ENCODE measurements around the gene RTF2. TPM values are rescaled to one million over a fixed set of nuclear protein-coding genes. Genes with fewer than 3 reads are reported as not detected.

The RTF2 gene
- total and polyA plus RNA-seq, 4 donors: 63.8 to 103 (median 85.2) TPM

- DNase-seq: no peak
- H3K36me3 ChIP-seq (ENCODE audit: control insufficient read depth in 4 of 4, insufficient read depth in 4 of 4, low read length in 4 of 4): peaks cover 0 to 24% (median 4%) of the 10 kb centered on the region in 4 donors
- H3K27ac ChIP-seq (ENCODE audit: low read depth in 1 of 2, low read length in 1 of 2): no peak overlapping the region
- peaks cover 0 to 7% (median 0%) of the 10 kb centered on the region in 3 donors for H3K27me3 ChIP-seq (ENCODE audit: control insufficient read depth in 3 of 3, insufficient read depth in 3 of 3, low read length in 2 of 3)
- H3K9ac ChIP-seq (ENCODE audit: insufficient read depth in 1 of 2, low read length in 2 of 2): no peak overlapping the region
- no peak overlapping the region for H3K4me3 ChIP-seq
- WGBS, 2 donors: 87 to 100% methylated on average over 3 of the region's 3 CpGs
- H3K9me3 ChIP-seq (ENCODE audit: control insufficient read depth in 4 of 4, insufficient read depth in 3 of 4, low read length in 3 of 4): no peaks in the 10 kb centered on the region
- TF ChIP-seq CTCF (IDR thresholded peaks at IDR 0.05; ENCODE audit: control extremely low read depth, extremely low read depth): no peak
- peaks cover 0 to 39% (median 25%) of the 10 kb centered on the region in 5 donors for H3K4me1 ChIP-seq (ENCODE audit: control insufficient read depth in 5 of 5, insufficient read depth in 5 of 5, low read length in 5 of 5)
- no peak for ATAC-seq (ENCODE audit: insufficient read depth, low FRiP score)
These were observed 23.3 kb upstream of the RTF2 start for GRCh38 chr20:56445130-56445529.

GRCh38 chr20:56445540-56445939 lies 22.9 kb upstream of the RTF2 start:
- H3K4me1 ChIP-seq (ENCODE audit: control insufficient read depth in 5 of 5, insufficient read depth in 5 of 5, low read length in 5 of 5): peaks cover 0 to 35% (median 22%) of the 10 kb centered on the region in 5 donors
- H3K9me3 ChIP-seq (ENCODE audit: control insufficient read depth in 4 of 4, insufficient read depth in 3 of 4, low read length in 3 of 4): no peaks in the 10 kb centered on the region
- ATAC-seq (ENCODE audit: insufficient read depth, low FRiP score) (no peak), DNase-seq (no peak)
- peaks cover 0 to 26% (median 6%) of the 10 kb centered on the region in 4 donors for H3K36me3 ChIP-seq (ENCODE audit: control insufficient read depth in 4 of 4, insufficient read depth in 4 of 4, low read length in 4 of 4)
- no peak overlapping the region for H3K4me3 ChIP-seq
- no peak overlapping the region for H3K9ac ChIP-seq (ENCODE audit: insufficient read depth in 1 of 2, low read length in 2 of 2)
- peaks cover 0 to 7% (median 0%) of the 10 kb centered on the region in 3 donors for H3K27me3 ChIP-seq (ENCODE audit: control insufficient read depth in 3 of 3, insufficient read depth in 3 of 3, low read length in 2 of 3)
- WGBS, 2 donors: 87 to 94% methylated on average over 16 of the region's 16 CpGs
- no peak overlapping the region for H3K27ac ChIP-seq (ENCODE audit: low read depth in 1 of 2, low read length in 1 of 2)
- TF ChIP-seq CTCF (IDR thresholded peaks at IDR 0.05; ENCODE audit: control extremely low read depth, extremely low read depth): no peak

- no peak overlapping the region for H3K4me3 ChIP-seq
- DNase-seq (no peak), ATAC-seq (ENCODE audit: insufficient read depth, low FRiP score) (no peak)
- H3K36me3 ChIP-seq (ENCODE audit: control insufficient read depth in 4 of 4, insufficient read depth in 4 of 4, low read length in 4 of 4): peaks cover 0 to 34% (median 9%) of the 10 kb centered on the region in 4 donors
- H3K27ac ChIP-seq (ENCODE audit: low read depth in 1 of 2, low read length in 1 of 2): no peak overlapping the region
- no peaks in the 10 kb centered on the region for H3K9me3 ChIP-seq (ENCODE audit: control insufficient read depth in 4 of 4, insufficient read depth in 3 of 4, low read length in 3 of 4)
- H3K4me1 ChIP-seq (ENCODE audit: control insufficient read depth in 5 of 5, insufficient read depth in 5 of 5, low read length in 5 of 5): peaks cover 0 to 23% (median 13%) of the 10 kb centered on the region in 5 donors
- TF ChIP-seq CTCF (IDR thresholded peaks at IDR 0.05; ENCODE audit: control extremely low read depth, extremely low read depth): no peak
- H3K9ac ChIP-seq (ENCODE audit: insufficient read depth in 1 of 2, low read length in 2 of 2): no peak overlapping the region
- peaks cover 0 to 7% (median 0%) of the 10 kb centered on the region in 3 donors for H3K27me3 ChIP-seq (ENCODE audit: control insufficient read depth in 3 of 3, insufficient read depth in 3 of 3, low read length in 2 of 3)
These were observed 21.2 kb upstream of the RTF2 start for GRCh38 chr20:56447227-56447626.

GRCh38 chr20:56449459-56449858 lies 19.0 kb upstream of the RTF2 start:
- no peak overlapping the region for H3K4me3 ChIP-seq
- ATAC-seq (ENCODE audit: insufficient read depth, low FRiP score) (no peak), DNase-seq (no peak)
- H3K4me1 ChIP-seq (ENCODE audit: control insufficient read depth in 5 of 5, insufficient read depth in 5 of 5, low read length in 5 of 5): peaks cover 0 to 3% (median 0%) of the 10 kb centered on the region in 5 donors
- no peaks in the 10 kb centered on the region for H3K9me3 ChIP-seq (ENCODE audit: control insufficient read depth in 4 of 4, insufficient read depth in 3 of 4, low read length in 3 of 4)
- H3K36me3 ChIP-seq (ENCODE audit: control insufficient read depth in 4 of 4, insufficient read depth in 4 of 4, low read length in 4 of 4): peaks cover 0 to 47% (median 10%) of the 10 kb centered on the region in 4 donors
- H3K27me3 ChIP-seq (ENCODE audit: control insufficient read depth in 3 of 3, insufficient read depth in 3 of 3, low read length in 2 of 3): no peaks in the 10 kb centered on the region
- H3K9ac ChIP-seq (ENCODE audit: insufficient read depth in 1 of 2, low read length in 2 of 2): no peak overlapping the region
- TF ChIP-seq CTCF (IDR thresholded peaks at IDR 0.05; ENCODE audit: control extremely low read depth, extremely low read depth): no peak
- no peak overlapping the region for H3K27ac ChIP-seq (ENCODE audit: low read depth in 1 of 2, low read length in 1 of 2)
- 90 to 95% methylated on average over 5 of the region's 5 CpGs for WGBS, 2 donors
